Effector CD8-positive, alpha-beta T cell (primary cell): ENCODE results near the gene CLSTN1.
"Not testable (repeated sequence)": the region's sequence is repeated elsewhere in the genome, so short reads cannot be mapped to it uniquely, and the experiment has no call there.

Experiments
- DNase-seq: peaks from one replicate; lab custom pipeline; 2025; lab: John Stamatoyannopoulos, UW

Gene CLSTN1

GRCh38 chr1:9825093-9826074 is 1.6 kb upstream of the CLSTN1 start:
- DNase-seq, result peak; percentile 11

- DNase-seq, result no peak
Measured at GRCh38 chr1:9824702-9825089, 931 bp upstream of the CLSTN1 start.

GRCh38 chr1:9823693-9823942 is 147 bp downstream of the CLSTN1 start:
- DNase-seq, result no peak

- DNase-seq, result no peak
Measured at GRCh38 chr1:9822897-9823692, 670 bp downstream of the CLSTN1 start.

DNA sequence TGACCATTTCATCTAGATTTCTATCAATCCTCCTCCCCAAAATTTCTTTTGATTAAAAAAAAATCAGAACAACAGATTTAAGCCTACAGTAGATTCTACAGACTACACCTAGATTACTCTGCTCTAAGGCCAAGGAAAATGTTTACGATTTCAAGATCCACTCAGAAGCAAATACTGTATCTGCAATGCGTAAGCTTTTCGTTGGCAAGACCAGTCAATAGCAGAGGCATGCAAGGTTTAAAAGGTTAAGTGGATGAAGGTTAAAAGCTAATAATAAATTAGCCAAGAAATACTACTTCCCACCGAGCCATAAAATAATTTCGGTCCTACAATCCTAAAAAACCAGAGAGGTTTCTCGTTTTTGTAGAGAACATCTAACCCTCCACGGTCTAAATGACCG is 1.3 kb downstream of the CLSTN1 start:
- no peak for DNase-seq

DNA sequence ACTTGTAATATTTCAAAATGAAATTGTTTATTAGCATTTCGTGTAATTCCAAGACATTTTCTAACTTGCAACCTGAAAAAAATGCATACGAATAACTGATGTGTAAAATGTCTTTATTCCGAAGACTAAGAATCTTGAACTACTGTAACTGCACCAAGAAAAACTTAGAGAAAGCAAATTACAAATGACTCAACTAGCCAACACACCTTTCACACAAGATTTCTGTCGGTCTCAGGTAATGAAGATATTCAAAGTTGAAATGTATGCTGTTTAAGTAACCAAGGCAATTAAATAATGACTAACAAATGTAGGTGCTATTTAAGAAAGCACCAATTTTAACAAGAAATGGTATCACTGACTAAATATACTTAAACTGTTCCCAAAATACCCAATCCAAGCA is 2.1 kb downstream of the CLSTN1 start:
- no peak for DNase-seq

- no peak for DNase-seq
Measured at GRCh38 chr1:9820521-9820920, 3.2 kb downstream of the CLSTN1 start.

DNA sequence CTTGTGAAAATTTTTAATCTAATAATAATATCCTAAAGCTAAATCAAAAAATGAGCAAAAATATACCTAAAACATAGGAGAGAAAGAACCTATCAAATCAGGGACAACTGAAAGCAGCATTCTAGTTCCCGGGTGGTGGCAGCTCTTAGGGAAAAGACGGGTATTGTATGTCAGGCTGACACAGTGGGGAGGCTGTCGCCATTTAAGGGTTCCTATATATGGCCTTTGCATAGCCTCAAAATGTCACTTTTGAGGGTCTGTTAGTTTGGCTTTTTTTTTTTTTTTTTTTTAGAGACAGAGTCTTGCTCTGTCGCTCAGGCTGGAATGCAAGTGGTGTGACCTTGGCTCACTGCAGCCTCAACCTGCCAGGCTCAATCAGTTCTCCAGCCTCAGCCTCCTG is 6.0 kb downstream of the CLSTN1 start:
- no peak for DNase-seq

DNA sequence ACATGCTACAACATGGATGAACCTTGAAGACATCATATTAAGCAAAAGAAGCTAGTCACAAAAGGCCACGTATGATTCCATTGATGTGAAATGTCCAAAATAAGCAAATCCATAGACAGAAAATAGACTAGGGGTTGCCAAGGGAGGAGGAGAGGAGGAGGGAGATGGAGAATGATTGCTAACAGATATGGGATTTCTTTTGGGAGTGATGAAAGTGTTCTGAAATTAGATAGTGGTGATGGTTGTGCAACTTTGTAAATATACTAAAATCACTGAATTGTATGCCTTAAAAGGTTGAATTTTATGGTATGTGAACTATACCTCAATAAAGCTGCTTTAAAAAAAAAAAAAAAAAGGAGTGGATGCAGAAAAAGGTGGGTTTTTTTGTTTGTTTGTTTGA is 7.6 kb downstream of the CLSTN1 start:
- DNase-seq, result no peak

DNA sequence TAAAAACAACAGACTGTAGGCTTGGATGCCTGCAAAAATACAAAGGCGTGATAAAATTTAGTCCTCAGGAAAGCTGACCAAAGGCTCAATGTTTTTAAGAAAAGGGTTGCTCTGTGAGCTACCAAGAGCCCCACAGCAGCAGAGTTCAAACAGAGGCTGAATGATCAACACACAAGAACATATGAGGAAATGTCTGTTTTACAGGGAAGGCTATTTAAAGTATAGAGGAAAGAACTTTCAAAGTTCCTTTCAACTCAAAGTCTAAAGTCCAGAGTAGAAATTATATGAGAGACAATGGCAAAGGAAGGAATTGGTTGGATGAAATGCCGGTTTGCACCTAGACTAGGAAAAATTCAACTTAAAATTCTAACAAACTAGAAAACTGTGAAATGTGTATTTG is 8.6 kb downstream of the CLSTN1 start:
- no peak for DNase-seq

DNA sequence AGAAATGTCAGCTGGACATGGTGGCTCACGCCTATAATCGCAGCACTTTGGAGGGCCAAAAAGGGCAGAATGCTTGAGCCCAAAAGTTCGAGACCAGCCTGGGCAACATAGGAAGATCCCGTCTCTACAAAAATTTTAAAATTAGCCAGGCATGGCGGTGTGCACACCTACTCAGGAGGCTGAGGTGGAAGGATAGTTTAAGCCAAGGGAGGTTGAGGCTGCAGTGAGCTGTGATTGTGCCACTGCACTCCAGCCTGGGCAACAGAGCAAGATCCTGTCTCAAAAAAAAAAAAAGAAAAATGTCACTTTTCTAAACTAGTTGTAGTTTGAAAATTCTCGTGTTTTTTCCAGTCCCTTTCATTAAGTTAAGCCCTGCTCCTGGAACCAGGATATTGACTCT is 9.1 kb downstream of the CLSTN1 start:
- no peak for DNase-seq

- no peak for DNase-seq
Measured at GRCh38 chr1:9811239-9811966, 12.4 kb downstream of the CLSTN1 start.

DNA sequence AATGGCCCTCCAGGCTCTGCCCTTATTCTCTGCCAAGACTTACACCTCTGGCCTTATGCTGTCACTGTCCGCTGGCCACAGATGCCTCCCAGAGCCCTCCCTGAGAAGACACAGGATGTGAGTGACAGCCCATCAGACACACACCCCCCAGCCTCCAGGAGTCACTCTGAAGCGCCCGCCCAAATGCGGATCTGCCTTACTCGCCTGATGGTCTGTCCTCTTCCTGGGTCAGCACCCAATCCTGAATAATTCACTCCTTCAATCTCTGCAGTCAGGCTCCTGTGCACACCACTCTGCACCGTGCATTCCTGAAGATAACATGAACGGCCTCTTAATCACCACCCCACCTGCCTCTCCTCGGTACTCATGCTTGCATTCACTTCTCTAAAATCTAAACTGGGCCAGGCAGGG is 14.7 kb downstream of the CLSTN1 start:
- DNase-seq, result no peak

GRCh38 chr1:9808459-9808858 is 15.3 kb downstream of the CLSTN1 start:
- DNase-seq, result no peak

DNA sequence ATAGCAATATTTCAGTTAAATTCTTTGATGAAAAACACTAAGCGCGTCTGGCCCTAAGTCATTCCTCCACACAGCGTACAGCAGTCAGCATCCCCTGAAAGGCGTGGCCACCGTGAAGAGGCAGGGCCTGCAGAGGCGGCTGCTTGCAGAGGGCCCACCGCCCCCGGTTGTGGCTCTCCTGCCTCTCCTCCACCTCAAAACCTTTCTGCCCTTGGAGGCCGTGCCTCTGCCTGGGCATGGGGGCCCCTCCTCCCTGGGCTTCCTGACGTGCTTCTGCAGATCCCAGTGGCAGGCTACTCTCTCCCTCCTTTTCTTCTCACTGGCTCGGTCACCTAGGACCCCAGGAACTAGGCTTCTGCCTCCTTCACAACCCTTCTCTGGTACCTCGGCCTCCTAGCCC is 16.2 kb downstream of the CLSTN1 start:
- DNase-seq, result no peak

GRCh38 chr1:9805972-9806371 is 17.8 kb downstream of the CLSTN1 start:
- DNase-seq, result not testable (repeated sequence)

- no peak for DNase-seq
Measured at GRCh38 chr1:9805006-9805508, 18.7 kb downstream of the CLSTN1 start.

- not testable (repeated sequence) for DNase-seq
Measured at GRCh38 chr1:9803003-9803918, 20.5 kb downstream of the CLSTN1 start.

GRCh38 chr1:9801909-9802308 is 21.9 kb downstream of the CLSTN1 start:
- DNase-seq, result no peak

GRCh38 chr1:9798236-9799130 is 25.3 kb downstream of the CLSTN1 start:
- no peak for DNase-seq
